Stimulated activated CD4-positive, alpha-beta T cell treated with anti-CD3 and anti-CD28 coated beads, Interleukin-1b, Interleukin-23, amount 100 ng/mL, for 4 hours (primary cell): Measurements from ENCODE around the gene CAMK2A.

ENCODE experiments used
- DNase-seq, 2 donors: peaks; one replicate each; pipeline ENCODE4 v3.0.0-alpha.2; 2020; ENCODE audit warnings: low read depth in 2 of 2

CAMK2A gene

GRCh38 chr5:150278046-150278730, 11.4 kb downstream of the CAMK2A start:
- no peak for DNase-seq

DNA sequence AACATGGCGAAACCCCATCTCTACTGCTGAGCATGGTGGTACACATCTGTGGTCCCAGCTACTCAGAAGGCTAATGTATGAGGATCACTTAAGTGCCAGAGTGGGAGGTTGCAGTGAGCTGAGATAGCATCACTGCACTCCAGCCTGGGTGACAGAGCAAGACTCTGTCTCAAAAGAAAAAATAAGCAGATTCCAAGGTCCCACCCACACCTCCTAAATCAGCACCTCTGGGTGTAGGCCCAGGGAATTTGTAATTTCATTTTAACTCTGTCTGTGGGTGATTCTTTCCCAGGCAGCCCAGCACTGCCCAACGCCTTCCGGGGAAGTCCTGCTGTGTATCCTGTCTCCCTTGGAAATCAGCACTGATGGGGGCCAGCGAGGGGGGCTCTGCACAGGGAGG, 12.5 kb downstream of the CAMK2A start:
- DNase-seq = no peak

DNA sequence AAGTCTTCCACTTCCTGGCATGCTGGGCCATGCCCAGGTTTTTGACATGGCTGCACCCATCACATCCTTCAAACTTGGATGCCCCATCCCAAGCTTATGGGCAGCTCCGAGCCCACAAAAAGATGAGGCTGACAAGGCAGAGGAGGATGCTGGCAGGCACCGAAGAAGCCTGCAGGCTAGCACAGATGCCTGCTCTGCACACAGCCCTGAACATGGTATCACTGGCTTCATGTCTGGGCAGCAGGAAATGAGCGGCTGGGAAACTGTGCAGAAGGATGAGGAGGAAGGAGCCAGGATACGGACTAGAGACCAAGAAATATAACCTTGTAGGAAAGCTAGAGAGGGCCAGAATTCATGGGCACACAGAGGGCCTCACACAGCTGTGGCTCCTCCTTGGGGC, 14.8 kb downstream of the CAMK2A start:
- no peak for DNase-seq

DNA sequence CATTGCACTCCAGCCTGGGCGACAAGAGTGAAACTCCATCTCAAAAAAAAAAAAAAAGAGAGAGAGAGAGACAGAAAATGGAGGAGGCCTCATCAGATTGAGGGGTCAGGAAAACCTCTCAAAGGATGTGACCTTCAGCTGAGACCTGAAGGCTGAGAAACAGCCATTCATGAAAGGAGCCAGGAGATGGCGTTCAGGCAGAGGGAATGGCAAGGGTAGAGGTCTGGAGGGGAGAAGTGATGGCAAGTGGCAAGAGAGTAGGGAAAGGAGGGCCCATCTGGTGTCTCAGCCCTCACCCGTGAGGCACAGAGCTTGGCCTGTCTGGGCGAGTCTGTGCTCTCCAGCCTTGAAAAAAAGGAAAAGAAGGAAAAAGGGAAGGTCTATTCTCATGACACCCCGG, 17.0 kb downstream of the CAMK2A start:
- DNase-seq = no peak

DNA sequence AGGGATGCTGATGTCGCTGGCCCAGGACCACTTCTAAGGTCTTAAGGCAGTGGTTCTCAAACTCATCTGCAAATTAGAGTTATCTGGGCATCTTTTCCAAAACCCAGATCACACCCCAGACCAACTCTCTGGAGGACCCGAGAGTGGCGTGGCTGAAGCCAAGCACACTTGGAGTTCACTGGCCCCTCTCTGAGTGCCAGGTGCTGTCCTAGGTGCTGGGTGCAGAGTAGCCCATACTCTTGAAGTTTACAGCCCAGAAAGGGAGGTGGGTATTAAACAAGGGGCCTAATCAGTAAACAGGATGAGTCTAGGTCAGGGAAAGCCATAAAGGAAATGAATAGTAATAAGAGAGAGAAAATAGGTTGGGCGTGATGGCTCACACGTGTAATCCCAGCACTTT, 17.6 kb downstream of the CAMK2A start:
- DNase-seq = no peak

DNA sequence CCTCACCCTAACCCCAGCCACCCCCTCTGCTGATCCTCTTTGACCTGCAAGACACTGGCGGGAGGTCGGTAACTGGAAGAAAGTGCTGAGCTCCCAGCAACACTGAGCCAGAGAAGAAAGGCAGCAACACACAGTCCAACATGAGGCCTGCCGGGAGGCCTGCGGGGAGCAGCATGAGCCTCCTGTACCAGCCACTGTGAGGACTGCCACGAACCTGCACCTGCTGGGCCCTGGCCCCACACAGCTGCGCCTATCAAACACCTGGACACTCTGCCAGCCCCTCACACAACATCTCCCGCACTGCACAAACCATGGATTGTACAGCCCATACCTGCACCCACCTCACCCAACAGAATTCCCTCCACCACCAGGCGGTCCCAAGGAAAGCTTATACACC, 18.3 kb downstream of the CAMK2A start:
- no peak for DNase-seq

DNA sequence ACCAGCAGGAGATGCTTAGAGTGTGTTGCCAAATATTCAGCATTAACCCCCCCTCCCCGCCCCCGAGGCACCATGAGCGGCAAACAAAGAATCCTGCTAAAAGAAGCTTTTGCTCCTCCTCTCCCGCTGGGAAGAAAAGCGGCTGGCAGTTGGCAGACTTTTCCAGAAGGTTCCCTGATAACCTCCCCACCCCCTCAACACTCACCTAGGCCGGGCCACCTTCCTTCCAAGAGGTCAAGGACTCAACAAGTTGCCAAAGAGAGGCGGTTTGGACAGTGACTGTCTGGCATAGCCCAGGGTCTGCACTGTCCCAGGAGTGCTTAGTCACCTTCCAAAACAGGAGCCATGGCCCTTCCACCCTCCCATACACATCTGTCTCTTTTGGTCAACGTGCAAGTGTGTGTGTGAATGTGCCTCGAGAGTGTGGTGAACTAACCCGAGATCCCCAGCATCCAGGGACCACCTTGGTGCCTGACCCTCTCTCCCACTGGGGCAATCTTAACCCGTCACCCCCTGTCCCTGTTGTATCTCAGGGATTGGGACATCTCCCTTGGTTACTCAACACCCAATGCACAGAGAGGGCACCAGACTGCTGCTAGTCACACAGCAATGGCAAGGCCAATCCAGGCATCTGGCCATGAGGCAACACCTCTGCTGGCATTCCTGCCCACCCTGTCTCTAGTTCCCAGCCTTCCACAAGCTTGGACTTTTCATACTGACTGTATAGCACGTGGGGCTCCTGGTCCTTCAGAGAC, 18.9 kb downstream of the CAMK2A start:
- DNase-seq = no peak

GRCh38 chr5:150266871-150267291, 22.7 kb downstream of the CAMK2A start:
- no peak for DNase-seq

DNA sequence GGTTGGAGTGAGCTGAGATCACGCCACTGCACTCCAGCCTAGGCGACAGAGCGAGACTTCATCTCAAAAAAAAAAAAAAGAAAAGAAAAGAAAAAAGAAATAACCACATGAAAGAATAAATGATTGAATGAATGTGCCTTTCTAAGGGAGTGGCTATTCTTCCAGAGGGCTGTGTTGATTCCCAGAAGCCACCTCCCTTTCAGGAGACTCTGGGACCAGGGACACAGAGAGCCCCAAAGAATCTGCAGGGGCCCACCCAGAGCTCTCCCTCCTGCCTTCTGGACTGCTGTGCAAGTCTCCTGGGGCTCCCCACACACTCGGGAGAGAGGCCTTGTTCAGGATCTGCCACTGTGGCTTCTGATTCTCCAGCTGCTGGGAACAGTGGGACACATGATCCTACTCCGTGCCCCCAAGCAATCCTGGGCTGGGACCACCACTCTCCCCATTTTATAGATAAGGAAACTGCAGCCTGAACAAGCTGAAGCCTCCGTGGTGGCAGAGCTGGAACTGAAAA, 23.6 kb downstream of the CAMK2A start:
- DNase-seq = no peak

DNA sequence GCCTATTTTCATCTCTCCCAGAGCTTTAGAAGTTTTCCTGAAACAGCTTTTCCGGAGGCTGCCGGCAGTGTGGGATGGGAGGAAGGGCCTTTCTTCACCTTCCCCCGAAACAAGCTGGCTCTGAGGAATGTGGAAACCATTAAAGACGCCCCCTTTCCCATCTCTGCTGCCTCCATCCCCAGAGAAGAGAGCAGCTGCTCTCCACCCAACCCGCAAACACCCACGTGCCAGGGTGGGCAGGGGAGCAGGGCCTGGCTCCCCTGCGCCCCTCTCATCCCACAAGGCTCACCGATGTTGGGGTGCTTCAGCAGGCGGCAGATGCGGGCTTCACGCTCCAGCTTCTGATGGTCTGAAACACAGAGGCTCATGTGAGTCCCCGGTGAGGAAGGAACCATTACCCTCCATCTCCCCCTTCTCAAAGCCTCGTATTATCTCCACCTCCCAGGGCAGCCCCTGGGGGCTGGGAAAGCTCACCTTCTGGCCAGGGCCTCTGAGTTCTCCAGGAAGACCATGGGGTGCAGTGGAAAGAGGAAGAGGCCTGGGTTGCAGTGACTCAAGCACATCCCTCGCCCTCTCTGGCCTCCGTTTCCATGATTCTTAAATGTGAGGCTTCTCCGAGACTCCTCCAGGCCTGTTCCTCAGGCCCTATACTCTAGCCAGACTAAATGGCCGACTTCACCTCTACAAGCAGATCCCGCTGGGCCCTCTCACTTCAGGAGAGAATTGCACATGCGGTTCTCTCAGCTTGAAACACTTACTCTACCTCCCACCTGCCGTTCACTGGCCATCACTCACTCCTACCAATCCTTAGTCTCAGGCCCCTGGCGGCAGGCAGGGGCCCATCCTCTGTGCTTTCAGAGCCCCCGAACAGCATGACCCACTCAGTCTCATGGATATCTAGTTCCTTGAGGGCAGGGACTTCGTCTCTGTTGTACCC, 24.6 kb downstream of the CAMK2A start:
- no peak for DNase-seq

- no peak for DNase-seq
Measured at GRCh38 chr5:150263801-150264621, 25.6 kb downstream of the CAMK2A start.

- DNase-seq = no peak
Measured at GRCh38 chr5:150263375-150263775, 26.2 kb downstream of the CAMK2A start.

- no peak for DNase-seq
Measured at GRCh38 chr5:150262502-150262901, 27.1 kb downstream of the CAMK2A start.

- DNase-seq = no peak
Measured at GRCh38 chr5:150261231-150261630, 28.3 kb downstream of the CAMK2A start.

GRCh38 chr5:150258130-150258529, 31.4 kb downstream of the CAMK2A start:
- DNase-seq = no peak

DNA sequence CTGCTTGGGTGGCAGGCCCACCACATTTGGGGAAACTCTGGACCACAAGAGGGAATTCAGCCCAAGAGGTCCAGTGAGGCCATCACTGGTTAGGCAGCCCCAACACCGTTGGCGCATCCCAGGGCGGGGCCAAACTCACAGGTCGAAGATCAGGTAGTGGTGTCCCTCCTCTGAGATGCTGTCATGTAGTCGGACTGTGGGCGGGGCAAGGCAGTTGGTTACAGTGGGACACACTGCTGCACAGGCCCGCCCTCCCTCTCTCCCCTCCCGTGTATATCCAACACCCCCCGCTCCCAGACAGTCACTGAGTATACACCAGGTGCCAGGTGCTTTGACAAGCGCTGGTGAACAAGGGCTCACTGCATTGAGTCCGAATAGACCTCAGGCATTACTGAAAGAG, 32.1 kb downstream of the CAMK2A start:
- DNase-seq = no peak

DNA sequence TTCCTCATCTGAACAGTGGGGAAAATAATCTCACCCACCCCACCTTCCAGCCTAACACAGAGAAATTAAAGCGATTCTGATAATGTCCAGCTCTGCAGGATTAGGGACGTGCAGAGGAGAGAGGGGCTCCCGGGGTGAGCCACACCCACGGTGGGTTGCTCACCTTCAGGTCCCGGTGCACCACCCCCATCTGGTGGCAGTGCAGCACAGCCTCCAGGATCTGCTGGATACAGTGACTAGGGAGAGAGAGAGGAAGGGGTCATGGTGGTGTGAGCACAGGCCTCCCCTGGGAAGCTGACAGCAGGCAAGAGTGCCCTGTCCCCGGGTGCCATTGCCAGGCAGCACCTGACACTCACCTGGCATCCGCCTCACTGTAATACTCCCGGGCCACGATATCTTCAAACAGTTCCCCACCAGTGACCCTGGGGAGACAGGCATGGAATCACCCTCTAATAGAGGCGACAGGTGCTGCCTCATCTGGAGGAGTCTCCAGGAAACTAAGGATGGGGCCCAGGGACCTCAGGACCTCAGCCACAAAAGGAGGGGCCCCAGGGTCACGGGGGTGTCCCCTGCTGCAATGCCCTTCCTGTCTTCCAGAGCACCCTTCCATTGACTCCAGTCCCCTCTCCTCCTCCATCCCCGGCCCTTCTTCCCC, 33.0 kb downstream of the CAMK2A start:
- DNase-seq = no peak

- no peak for DNase-seq
Measured at GRCh38 chr5:150255659-150256409, 33.7 kb downstream of the CAMK2A start.

GRCh38 chr5:150254774-150255173, 34.8 kb downstream of the CAMK2A start:
- no peak for DNase-seq

GRCh38 chr5:150254363-150254762, 35.2 kb downstream of the CAMK2A start:
- DNase-seq = no peak
